GM10266 (cell line): ENCODE results near the gene AOPEP.

Source experiments
- DNase-seq: peaks from one replicate; pipeline ENCODE4 v3.0.0; 2012; ENCODE audit errors: extremely low spot score
- CTCF ChIP-seq: IDR thresholded peaks from 2 replicates; pipeline ENCODE4 v1.5.1; 2012; ENCODE audit warnings: mild to moderate bottlenecking, low read depth; ENCODE audit not compliant: control insufficient read depth, insufficient read depth; ENCODE audit errors: missing control alignments

The AOPEP gene

GRCh38 chr9:94949370-94949769 lies 222.9 kb downstream of the AOPEP start:
- no peak for DNase-seq
- TF ChIP-seq CTCF = no peak

DNA sequence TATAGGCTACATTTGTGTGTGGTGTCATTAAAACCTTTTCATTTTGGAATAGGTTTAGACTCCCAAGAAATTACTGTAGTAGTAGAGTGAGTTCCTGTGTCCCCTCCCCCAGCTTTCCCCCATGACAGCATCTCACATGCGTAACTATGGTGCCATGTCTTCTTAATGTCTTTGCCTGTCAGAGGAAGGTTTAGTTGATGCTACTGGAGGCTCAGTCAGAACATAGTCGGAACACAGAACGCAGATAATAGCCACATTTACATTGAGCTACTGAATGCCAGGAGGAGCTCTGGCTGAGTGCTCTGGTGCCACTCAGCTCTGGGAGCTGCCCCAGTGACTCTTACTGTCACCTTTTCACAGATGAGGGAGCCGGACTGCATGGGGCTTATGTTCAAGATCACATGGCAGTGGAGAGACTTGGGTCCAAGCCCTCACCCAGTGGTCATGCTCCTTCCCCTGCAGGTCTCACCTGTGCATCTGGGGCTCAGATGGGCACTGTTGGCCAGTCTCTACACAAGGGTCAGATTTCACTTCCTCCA lies 223.6 kb downstream of the AOPEP start:
- DNase-seq = no peak
- TF ChIP-seq CTCF = no peak

DNA sequence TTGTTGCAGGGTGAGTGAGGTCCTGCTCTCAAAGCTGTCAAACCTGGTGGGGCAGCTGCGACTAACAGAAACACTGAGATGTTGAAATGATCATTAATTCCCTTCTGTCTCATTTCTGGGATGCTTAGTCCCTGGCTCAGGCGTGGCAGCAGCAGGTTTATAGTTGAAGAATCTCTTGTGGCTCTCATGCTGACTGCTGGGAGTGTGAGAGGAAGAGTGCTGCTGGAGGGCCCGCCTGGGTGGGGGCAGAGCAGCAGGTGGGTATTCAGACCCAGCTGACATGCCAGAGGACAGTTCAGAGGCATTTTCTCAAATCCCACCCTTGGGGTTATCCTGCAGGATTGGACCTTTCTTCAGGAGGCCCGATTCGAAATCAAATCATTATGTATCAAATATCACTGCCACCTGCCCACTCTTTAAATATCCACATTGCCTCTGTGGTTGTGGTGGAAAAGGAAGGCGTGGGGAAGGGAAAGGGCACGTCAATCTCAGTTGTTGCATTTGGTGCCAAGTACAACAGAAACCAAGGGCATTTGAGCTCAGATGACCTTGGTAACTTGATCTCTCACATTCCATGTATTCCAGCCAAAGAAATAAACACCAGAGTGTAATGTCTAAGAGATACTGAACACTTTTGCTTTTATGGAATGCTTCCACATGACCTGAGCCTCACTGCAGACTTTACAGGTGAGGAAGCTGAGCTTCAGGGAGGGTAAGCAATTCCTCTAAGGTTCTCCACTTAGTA lies 224.3 kb downstream of the AOPEP start:
- no peak for TF ChIP-seq CTCF
- DNase-seq = no peak

DNA sequence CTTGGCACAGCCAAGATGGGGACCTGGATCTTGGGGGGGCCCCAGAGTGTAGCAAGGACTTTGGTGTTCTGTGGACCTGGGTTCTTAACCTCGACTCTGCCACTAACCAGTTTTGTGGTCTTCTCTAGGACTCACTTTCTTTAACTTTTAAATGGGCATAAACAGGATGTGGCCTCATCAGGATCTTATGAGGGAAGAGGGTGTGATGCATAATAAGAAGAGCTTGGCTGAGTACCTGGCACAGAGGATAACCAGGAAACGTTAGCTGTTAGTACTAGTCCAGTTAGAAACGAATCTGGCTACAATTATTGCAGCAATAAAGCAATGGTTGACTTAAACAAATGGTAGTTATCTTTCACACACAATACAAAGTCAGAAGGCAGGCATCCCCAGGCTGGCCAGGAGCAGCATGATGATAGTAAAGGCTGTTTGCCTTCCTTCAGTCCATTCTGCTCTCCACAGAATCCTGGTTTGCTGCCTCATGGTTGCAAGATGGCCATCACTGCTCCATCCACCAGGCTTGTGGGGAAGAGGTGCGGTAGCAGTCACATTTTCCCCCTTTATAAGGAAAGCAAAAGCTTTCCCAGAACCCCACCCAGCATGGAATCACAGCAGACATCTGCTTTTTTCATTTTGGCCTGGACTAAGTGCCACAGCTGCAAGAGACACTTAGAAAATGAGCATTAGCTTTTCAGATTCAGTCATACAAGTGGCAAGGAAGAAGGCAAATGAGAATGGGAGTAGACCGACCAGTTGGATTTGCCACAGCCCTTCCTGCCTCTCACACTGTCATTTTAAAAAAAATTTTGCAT lies 225.0 kb downstream of the AOPEP start:
- no peak for DNase-seq

GRCh38 chr9:94952565-94953373 lies 226.3 kb downstream of the AOPEP start:
- no peak for TF ChIP-seq CTCF
- peak; percentile 45 for DNase-seq

More for the DNA sequence above, 225.0 kb downstream of the AOPEP start:
- TF ChIP-seq CTCF = no peak

DNA sequence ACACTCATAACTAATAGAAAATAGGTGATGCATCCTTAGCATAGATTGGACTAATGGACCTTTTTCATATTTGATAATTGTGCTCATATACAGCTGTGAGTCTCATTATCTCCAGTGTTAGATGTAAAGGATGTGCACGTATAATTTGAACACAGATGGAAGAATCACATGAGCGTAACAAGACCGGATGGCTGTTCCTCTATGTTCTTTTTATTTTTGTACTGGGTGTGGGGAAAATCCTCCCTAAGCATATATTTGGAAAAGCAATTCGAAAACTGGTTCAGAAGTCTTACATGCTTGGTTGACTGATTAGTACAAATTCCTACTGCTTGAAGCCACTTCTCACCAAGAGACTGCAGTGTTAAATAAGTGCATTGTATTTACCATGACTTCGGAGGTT lies 230.2 kb downstream of the AOPEP start:
- DNase-seq = no peak
- TF ChIP-seq CTCF = no peak
